HCT116 (cell line): ENCODE results near the gene ZFP36L2.

Experiments
- CBX3 ChIP-seq: IDR thresholded peaks from 2 replicates; pipeline ENCODE4 v1.6.1; 2012; ENCODE audit warnings: low read depth
- CEBPB ChIP-seq: IDR thresholded peaks from 2 replicates; pipeline ENCODE4 v1.6.1; 2012; ENCODE audit warnings: low read depth
- EZH2 ChIP-seq: fragments of 200-600 bp; sonication (generic); IDR thresholded peaks from 2 replicates; pipeline ENCODE4 v1.6.1; 2017; ENCODE audit warnings: antibody characterized with exemption, mixed run types
- EZH2phosphoT487 ChIP-seq: fragments of 200-600 bp; IDR thresholded peaks from 2 replicates; pipeline ENCODE4 v1.6.1; 2018; ENCODE audit warnings: antibody characterized with exemption, borderline replicate concordance
- JUND ChIP-seq: IDR thresholded peaks from 2 replicates; pipeline ENCODE4 v1.6.1; 2012
- POLR2A ChIP-seq: IDR thresholded peaks from 2 replicates; pipeline ENCODE4 v1.7.0; 2011; ENCODE audit warnings: borderline replicate concordance; ENCODE audit not compliant: insufficient read depth, insufficient read length; ENCODE audit errors: extremely low read depth
- POLR2AphosphoS5 ChIP-seq: IDR thresholded peaks from 2 replicates; pipeline ENCODE4 v1.6.1; 2011; ENCODE audit warnings: mild to moderate bottlenecking, low read depth, low read length, moderate library complexity
- RAD21 ChIP-seq: IDR thresholded peaks from 2 replicates; pipeline ENCODE4 v1.6.1; 2012; ENCODE audit warnings: low read depth, mild to moderate bottlenecking
- SIN3A ChIP-seq: IDR thresholded peaks from 2 replicates; pipeline ENCODE4 v1.6.1; 2012; ENCODE audit warnings: low read depth
- SP1 ChIP-seq: IDR thresholded peaks from 2 replicates; pipeline ENCODE4 v1.6.1; 2012; ENCODE audit warnings: low read depth
- YY1 ChIP-seq: IDR thresholded peaks from 2 replicates; pipeline ENCODE4 v1.6.1; 2011; ENCODE audit warnings: low read length, low read depth, moderate library complexity, mild to moderate bottlenecking; ENCODE audit not compliant: insufficient replicate concordance; ENCODE audit errors: extremely low read depth
- TF ChIP-seq, protein P1 (sequence below), 3 experiments: fragments of 200-600 bp in 1 of 3; sonication (generic) in 1 of 3; IDR thresholded peaks in 2 of 3; conservative IDR thresholded peaks in 1 of 3; 2 replicates each; pipeline ENCODE4 v1.5.1; 2012 to 2017; ENCODE audit warnings: low read depth in 2 of 3, low read length in 2 of 3, antibody characterized with exemption in 1 of 3, borderline replicate concordance in 1 of 3, control low read depth in 1 of 3, mild to moderate bottlenecking in 1 of 3, mixed read lengths in 1 of 3, mixed run types in 1 of 3, moderate library complexity in 1 of 3; ENCODE audit not compliant: insufficient read depth in 1 of 3
- TF ChIP-seq, protein P2 (sequence below): IDR thresholded peaks from 2 replicates; pipeline ENCODE4 v1.6.1; 2012
- TF ChIP-seq, protein P3 (sequence below): IDR thresholded peaks from 2 replicates; pipeline ENCODE4 v1.6.1; 2012

DNA sequence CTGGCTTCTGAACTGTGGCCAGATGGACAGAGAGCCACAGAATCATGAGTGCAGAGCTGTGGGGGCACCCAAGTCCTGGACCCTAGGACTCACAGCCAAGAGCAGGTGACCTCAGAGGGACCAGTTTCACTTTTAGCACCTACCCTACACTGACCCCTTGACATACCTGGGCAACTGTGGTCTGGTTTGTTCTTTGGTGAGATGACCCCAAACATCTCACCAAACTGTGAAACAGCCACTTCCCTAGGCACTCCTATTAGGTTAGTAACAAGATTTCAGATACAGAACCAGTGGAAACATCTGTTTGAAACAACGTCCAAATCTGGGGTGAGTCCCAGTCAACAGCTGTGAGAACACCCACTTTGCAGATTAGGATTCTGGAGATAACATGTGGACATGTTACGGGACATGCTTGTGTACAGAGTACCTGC is 1.9 kb upstream of the ZFP36L2 start:
- TF ChIP-seq JUND, result no peak
- no peak for TF ChIP-seq CEBPB
- TF ChIP-seq RAD21, result no peak
- TF ChIP-seq, protein P1, sequence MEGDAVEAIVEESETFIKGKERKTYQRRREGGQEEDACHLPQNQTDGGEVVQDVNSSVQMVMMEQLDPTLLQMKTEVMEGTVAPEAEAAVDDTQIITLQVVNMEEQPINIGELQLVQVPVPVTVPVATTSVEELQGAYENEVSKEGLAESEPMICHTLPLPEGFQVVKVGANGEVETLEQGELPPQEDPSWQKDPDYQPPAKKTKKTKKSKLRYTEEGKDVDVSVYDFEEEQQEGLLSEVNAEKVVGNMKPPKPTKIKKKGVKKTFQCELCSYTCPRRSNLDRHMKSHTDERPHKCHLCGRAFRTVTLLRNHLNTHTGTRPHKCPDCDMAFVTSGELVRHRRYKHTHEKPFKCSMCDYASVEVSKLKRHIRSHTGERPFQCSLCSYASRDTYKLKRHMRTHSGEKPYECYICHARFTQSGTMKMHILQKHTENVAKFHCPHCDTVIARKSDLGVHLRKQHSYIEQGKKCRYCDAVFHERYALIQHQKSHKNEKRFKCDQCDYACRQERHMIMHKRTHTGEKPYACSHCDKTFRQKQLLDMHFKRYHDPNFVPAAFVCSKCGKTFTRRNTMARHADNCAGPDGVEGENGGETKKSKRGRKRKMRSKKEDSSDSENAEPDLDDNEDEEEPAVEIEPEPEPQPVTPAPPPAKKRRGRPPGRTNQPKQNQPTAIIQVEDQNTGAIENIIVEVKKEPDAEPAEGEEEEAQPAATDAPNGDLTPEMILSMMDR (IDR thresholded peaks at IDR 0.05 in 2 of 3, conservative IDR thresholded peaks at IDR 0.05 in 1 of 3; ENCODE audit: borderline replicate concordance in 1 of 3, insufficient read depth in 1 of 3, low read depth in 2 of 3, low read length in 2 of 3), result no peak
- TF ChIP-seq YY1, result no peak
- no peak for TF ChIP-seq POLR2A
- TF ChIP-seq SP1, result no peak
- no peak for TF ChIP-seq POLR2AphosphoS5
- no peak for TF ChIP-seq CBX3
- TF ChIP-seq, protein P2, sequence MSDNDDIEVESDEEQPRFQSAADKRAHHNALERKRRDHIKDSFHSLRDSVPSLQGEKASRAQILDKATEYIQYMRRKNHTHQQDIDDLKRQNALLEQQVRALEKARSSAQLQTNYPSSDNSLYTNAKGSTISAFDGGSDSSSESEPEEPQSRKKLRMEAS, result no peak
- TF ChIP-seq, protein P3, sequence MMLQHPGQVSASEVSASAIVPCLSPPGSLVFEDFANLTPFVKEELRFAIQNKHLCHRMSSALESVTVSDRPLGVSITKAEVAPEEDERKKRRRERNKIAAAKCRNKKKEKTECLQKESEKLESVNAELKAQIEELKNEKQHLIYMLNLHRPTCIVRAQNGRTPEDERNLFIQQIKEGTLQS, result no peak
- TF ChIP-seq EZH2phosphoT487, result no peak
- TF ChIP-seq EZH2, result no peak
- TF ChIP-seq SIN3A, result no peak
